Ovary (tissue), 3 donors: Measurements from ENCODE around the gene RPS6KA5.

Source experiments
- POLR2A ChIP-seq: fragments of 450-650 bp; IDR thresholded peaks from one replicate; pipeline ENCODE4 v1.6.1; 2017; ENCODE audit warnings: antibody characterized with exemption, mild to moderate bottlenecking, moderate library complexity
- TF ChIP-seq, protein P1 (sequence below), 3 donors: fragments of 450-650 bp in 2 of 3; fragments of 200-600 bp in 1 of 3; IDR thresholded peaks; one replicate each; pipeline versions ENCODE4 v1.5.1 to v1.8.0; 2016 to 2022; ENCODE audit warnings: antibody characterized with exemption in 3 of 3, mild to moderate bottlenecking in 1 of 3
- donor health status: DM: no; HTN: no; CAD: no.

DNA sequence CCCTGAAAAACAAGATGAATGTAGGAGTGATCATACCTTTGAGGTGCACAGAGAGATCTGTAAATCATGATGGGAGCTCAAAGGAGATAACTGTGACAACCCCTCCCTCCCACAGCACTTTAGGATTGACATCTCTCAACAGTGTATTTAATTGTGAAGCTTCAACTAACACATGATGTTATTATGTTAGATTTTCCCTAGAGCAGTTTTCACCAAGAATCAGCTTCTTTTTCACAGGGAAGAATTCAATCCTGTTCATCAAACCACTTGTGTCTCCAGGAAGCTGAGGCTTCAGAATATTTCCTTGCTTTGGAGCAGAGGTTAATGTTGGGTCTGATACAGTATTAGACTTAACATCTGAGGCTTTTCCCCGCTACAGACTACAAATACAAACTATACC, 11.8 kb downstream of the RPS6KA5 start:
- TF ChIP-seq, protein P1, sequence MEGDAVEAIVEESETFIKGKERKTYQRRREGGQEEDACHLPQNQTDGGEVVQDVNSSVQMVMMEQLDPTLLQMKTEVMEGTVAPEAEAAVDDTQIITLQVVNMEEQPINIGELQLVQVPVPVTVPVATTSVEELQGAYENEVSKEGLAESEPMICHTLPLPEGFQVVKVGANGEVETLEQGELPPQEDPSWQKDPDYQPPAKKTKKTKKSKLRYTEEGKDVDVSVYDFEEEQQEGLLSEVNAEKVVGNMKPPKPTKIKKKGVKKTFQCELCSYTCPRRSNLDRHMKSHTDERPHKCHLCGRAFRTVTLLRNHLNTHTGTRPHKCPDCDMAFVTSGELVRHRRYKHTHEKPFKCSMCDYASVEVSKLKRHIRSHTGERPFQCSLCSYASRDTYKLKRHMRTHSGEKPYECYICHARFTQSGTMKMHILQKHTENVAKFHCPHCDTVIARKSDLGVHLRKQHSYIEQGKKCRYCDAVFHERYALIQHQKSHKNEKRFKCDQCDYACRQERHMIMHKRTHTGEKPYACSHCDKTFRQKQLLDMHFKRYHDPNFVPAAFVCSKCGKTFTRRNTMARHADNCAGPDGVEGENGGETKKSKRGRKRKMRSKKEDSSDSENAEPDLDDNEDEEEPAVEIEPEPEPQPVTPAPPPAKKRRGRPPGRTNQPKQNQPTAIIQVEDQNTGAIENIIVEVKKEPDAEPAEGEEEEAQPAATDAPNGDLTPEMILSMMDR (IDR thresholded peaks at IDR 0.05) = no peak
- TF ChIP-seq POLR2A = no peak
